22Rv1 (cell line): Measurements from ENCODE around the gene CRYBB2.

Source experiments
- CTCF ChIP-seq: fragments of 450-650 bp; IDR thresholded peaks from 2 replicates; pipeline ENCODE4 v1.5.1; 2017; ENCODE audit warnings: mild to moderate bottlenecking
- ZFX ChIP-seq: fragments of 450-650 bp; IDR thresholded peaks from 2 replicates; pipeline ENCODE4 v1.6.1; 2017; ENCODE audit warnings: antibody characterized with exemption, borderline replicate concordance

GRCh38 chr22:25205847-25206246 is 13.6 kb upstream of the CRYBB2 start:
- TF ChIP-seq CTCF (no peak), ZFX (no peak)
